H4 (cell line): ENCODE measurements around the gene DENND1A. TPM values are rescaled to one million over a fixed set of nuclear protein-coding genes. Genes with fewer than 3 reads are reported as not detected.
A peak's percentile ranks its signal among the peaks of the same experiment; 100 is the strongest.
"Not testable (repeated sequence)": the region's sequence is repeated elsewhere in the genome, so short reads cannot be mapped to it uniquely, and the experiment has no call there.

Experiments
- DNase-seq: peaks from one replicate; pipeline ENCODE4 v3.0.0-alpha.2; 2015; ENCODE audit warnings: low spot score
- total RNA-seq: library from RNA; depleted of rRNA; stranded (reverse); fragments of >200 nt; shearing (Covaris generic); gene quantifications from 2 replicates; pipeline ENCODE4 v1.2.3, GENCODE V29; 2014

DENND1A gene
- total RNA-seq, 1 experiment from 2014 or later, result 9.5 TPM

GRCh38 chr9:123414936-123415930 is 514.7 kb downstream of the DENND1A start:
- DNase-seq, result no peak

- DNase-seq, result no peak
Measured at GRCh38 chr9:123414204-123414603, 515.7 kb downstream of the DENND1A start.

- no peak for DNase-seq
Measured at GRCh38 chr9:123412171-123412820, 517.6 kb downstream of the DENND1A start.

- DNase-seq, result no peak
Measured at GRCh38 chr9:123411636-123412035, 518.3 kb downstream of the DENND1A start.

GRCh38 chr9:123411191-123411590 is 518.7 kb downstream of the DENND1A start:
- no peak for DNase-seq

GRCh38 chr9:123410281-123410910 is 519.5 kb downstream of the DENND1A start:
- no peak for DNase-seq

- DNase-seq, result no peak
Measured at GRCh38 chr9:123408313-123409262, 521.3 kb downstream of the DENND1A start.

- no peak for DNase-seq
Measured at GRCh38 chr9:123407217-123407851, 522.6 kb downstream of the DENND1A start.

GRCh38 chr9:123406691-123407216 is 523.2 kb downstream of the DENND1A start:
- DNase-seq, result no peak

GRCh38 chr9:123406016-123406415 is 523.9 kb downstream of the DENND1A start:
- no peak for DNase-seq

- no peak for DNase-seq
Measured at GRCh38 chr9:123402981-123403509, 526.9 kb downstream of the DENND1A start.

- DNase-seq, result peak; percentile 27
Measured at GRCh38 chr9:123401879-123402513, 527.9 kb downstream of the DENND1A start.

GRCh38 chr9:123400926-123401503 is 528.9 kb downstream of the DENND1A start:
- no peak for DNase-seq

- no peak for DNase-seq
Measured at GRCh38 chr9:123399803-123400378, 530.0 kb downstream of the DENND1A start.

- DNase-seq, result not testable (repeated sequence)
Measured at GRCh38 chr9:123398938-123399337, 531.0 kb downstream of the DENND1A start.

- no peak for DNase-seq
Measured at GRCh38 chr9:123397975-123398374, 532.0 kb downstream of the DENND1A start.

GRCh38 chr9:123395689-123396511 is 534.0 kb downstream of the DENND1A start:
- DNase-seq, result no peak

- DNase-seq, result no peak
Measured at GRCh38 chr9:123395276-123395688, 534.6 kb downstream of the DENND1A start.
